Adipose tissue (tissue), 3 donors: Measurements from ENCODE around the gene AWAT1. TPM values are rescaled to one million over a fixed set of nuclear protein-coding genes. Genes with fewer than 3 reads are reported as not detected.
"Not testable (repeated sequence)": the region's sequence is repeated elsewhere in the genome, so short reads cannot be mapped to it uniquely, and the experiment has no call there.

Source experiments
- H3K27ac ChIP-seq: one replicate; pipeline ENCODE4 v1.5.1; 2013; ENCODE audit warnings: low read depth, low read length
- WGBS, 3 donors: extraction: QIAGEN DNeasy Blood & Tissue Kit; methylation state at CpG; one replicate each; pipeline ENCODE4 v1.1.7; 2013; 5-methylcytosine and 5-hydroxymethylcytosine counted together
- polyA plus RNA-seq, 3 donors: library from polyadenylated mRNA; stranded (reverse); fragments of 200-250 nt; gene quantifications; one replicate each; pipeline ENCODE4 v1.2.3, GENCODE V29; 2013
- donor health status: healthy with polysubstance abuse.
- donor health status: Bipolar disorder and iron deficiency.
- donor health status: healthy.

The AWAT1 gene
- polyA plus RNA-seq: not detected

GRCh38 chrX:70234355-70234754, at the start of gene AWAT1:
AWAT1 (plus strand) TSS chrX:70234655; CDS start chrX:70234696, 41 bp downstream.
- WGBS, 3 donors: 65 to 89% (median 79%) methylated on average over 3 of the region's 3 CpGs
- H3K27ac ChIP-seq: no peak within 1 kb of the TSS

DNA sequence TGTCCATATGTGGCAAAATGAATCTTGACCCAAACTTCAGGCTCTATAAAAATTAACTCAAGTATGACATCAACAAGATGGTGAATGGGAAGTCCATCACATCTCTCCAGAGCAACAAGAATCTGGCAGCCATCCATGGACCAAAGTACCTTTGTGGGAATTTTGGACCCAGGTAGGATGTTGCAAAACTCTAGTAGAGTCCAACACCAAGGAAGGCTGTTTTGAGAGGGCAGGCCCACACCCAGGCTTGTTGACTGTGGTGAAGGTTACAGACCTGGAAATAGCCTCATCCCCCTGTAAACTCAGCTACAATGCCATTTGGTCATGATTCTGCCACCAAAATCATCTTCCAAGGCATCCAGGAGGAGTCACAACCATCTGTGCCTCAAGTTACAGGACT, 44.2 kb upstream of the AWAT1 start:
- H3K27ac ChIP-seq: no peak overlapping the region

- WGBS, 3 donors: 10 to 17% (median 10%) methylated on average over 12 of the region's 12 CpGs
- no peak overlapping the region for H3K27ac ChIP-seq
Observed at GRCh38 chrX:70196961-70197720, 37.3 kb upstream of the AWAT1 start.

DNA sequence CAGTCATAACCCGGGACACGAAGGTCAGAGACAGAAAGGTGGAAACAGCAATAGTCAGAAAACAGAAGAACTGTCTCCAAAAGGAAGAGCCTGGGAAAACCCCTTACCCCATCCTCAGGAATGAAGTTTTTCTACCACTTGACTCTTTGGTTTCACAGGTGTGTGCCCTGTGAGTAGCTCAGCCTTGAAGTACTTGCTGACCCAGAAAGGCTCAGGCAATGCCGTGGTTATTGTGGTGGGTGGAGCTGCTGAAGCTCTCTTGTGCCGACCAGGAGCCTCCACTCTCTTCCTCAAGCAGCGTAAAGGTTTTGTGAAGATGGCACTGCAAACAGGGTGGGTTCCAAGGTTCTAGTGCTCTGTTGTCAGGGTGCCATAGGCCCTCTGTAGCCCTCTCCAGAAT, 32.7 kb upstream of the AWAT1 start:
- WGBS, 3 donors: 79 to 93% (median 89%) methylated on average over 5 of the region's 5 CpGs
- no peak overlapping the region for H3K27ac ChIP-seq

DNA sequence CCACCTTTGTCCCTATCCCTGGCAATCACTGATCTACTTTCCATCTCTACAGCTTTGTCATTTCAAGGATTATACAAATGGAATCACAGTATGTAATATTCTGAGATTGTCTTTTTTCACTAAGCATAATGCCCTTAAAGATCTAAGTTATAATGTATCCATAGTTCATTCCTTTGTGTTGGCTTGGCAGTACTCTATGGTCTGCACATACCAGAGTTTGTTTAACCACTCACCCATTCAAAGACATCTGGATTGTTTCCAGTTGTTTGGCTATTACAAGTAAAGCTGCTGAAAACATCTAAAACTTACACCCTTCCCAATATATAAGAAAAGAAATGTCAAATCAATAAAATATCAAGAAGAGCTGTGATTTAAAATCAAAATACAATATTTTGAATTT, 26.0 kb upstream of the AWAT1 start:
- no peak overlapping the region for H3K27ac ChIP-seq

DNA sequence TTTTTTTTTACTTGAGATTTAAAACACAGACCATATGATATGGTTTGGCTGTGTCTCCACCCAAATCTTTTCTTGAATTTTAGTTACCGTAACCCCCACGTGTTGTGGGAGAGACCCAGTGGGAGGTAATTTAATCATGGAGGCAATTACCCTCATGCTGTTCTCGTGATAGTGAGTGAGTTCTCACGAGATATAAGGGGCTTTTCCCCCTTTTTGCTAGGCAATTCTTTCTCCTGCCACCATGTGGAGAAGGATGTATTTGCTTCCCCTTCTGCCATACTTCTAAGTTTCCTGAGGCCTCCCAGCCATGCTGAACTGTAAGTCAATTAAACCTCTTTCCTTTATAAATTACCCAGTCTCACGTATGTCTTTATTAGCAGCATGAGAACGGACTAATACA, 24.9 kb upstream of the AWAT1 start:
- WGBS, 3 donors: 50 to 68% (median 51%) methylated on average over 6 of the region's 6 CpGs
- not testable (repeated sequence) for H3K27ac ChIP-seq

DNA sequence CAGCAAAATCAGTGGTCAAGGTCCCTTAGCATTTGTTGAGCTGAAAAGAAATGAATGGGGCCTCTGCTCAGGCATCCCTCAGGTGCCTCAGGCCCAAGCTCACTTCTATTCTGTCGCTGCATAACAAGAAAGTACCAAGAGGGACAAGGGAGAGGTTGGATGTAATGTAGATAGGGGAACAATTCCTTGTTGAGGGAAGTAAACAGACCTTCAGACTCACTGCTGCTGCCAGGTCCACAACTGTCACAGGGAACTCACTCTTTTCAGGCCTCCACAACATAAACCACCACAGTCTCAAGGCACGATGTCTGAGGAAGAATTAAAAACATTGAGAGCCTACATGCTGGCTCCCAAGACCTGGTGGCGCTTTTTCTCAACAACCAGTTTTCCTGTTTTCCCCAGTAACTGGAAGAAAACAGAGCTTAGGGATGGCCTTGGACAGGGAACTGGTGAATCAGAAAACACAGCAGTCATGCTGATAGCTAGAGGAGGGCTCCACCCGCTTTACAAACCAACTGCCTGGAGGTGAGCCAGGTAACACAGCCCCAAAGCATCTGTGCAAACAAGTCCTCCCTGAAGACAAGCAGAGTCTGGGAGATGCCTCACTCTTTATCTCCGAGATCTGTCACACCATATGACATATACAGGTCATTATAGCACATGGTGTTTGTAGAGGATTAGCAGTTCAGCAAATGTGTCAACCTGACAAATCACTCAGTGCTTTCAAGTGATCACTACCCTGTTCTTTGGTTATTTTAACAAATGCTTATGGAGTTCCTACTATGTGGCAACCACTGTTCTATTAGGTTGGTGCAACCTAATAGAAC, 14.3 kb upstream of the AWAT1 start:
- 61 to 75% (median 64%) methylated on average over 4 to 5 of the region's 5 CpGs for WGBS, 3 donors
- no peak overlapping the region for H3K27ac ChIP-seq

DNA sequence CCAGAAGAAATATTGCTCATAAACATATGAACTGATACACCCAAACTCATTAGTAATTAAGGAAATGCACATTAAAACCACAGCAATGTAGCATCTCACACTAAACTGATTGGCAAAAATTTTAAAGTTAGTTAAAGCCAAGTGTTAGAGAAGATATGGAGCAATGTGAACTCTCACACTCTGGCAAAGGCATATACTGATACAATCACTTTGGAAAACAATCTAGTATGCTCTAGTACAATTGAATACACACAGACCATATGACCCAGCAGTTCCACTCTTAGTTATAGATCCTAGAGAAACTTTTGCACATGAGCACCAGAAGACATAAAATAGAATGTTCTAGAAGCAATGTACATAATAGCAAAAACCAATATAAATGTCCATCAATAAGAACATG, 8.4 kb upstream of the AWAT1 start:
- H3K27ac ChIP-seq: no peak overlapping the region

DNA sequence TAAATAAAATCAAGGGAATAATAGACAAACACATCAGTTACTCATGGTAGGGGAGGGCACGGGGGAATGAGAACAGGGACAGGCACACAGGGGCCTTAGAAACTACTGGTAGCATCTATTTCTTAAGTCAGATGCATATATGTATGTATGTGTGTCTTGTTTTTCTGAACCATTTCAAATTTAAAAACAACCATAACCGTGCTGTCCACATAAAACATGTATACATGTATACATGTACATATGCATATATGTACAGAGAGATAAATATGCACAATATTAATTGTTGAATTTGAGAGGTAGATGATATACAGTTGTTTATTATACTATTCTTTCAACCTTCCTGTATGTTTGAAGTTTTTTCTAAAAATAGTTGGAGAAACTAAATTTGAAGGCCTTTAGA, 7.8 kb upstream of the AWAT1 start:
- 78 to 85% (median 85%) methylated on average over 2 of the region's 2 CpGs for WGBS, 3 donors
- no peak overlapping the region for H3K27ac ChIP-seq

DNA sequence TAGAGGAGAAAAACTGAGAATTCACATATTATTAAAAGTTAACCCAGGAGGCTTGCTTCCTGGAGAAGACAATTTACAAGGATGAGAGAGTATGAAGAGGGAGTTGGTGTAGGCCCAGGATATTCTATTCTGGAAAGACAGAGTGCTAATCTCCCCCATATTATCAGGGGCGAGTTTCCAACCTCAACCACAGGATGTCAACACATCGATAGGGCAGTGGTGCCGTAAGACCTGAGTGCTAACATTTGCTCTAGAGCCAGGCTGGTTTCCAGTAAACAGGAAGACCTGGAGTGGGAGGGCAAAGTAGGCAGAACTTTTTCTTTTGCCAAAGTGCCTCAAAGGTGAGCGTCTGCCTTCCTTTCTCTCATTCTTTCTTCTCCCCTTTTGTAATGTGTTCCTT, 2.8 kb upstream of the AWAT1 start:
- H3K27ac ChIP-seq: no peak overlapping the region
- WGBS, 3 donors: 42 to 60% (median 51%) methylated on average over 4 of the region's 4 CpGs

- 89 to 97% (median 93%) methylated on average over 1 of the region's 1 CpG for WGBS, 3 donors
- no peak overlapping the region for H3K27ac ChIP-seq
Observed at GRCh38 chrX:70240751-70241150, 6.3 kb downstream of the AWAT1 start.

DNA sequence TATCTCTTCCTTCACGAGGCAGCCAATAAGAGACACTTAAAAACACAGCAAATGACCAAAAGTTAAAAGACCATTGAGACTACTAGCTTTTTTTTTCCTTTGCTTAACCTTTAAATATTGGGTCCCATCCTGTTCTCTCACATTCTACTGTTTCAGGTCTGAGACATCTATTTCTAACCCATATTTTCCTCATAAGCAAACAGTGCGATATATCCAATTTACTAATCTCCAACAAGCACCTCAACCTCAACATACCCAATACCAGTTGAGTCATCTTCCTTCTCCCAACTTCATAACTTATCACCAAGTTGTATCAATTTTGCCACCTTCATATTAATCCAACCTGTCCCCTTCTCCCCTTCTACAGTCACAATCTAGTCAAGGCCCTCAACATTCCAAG, 7.0 kb downstream of the AWAT1 start:
- no peak overlapping the region for H3K27ac ChIP-seq
- WGBS, 3 donors: 74 to 96% (median 95%) methylated on average over 2 of the region's 2 CpGs

DNA sequence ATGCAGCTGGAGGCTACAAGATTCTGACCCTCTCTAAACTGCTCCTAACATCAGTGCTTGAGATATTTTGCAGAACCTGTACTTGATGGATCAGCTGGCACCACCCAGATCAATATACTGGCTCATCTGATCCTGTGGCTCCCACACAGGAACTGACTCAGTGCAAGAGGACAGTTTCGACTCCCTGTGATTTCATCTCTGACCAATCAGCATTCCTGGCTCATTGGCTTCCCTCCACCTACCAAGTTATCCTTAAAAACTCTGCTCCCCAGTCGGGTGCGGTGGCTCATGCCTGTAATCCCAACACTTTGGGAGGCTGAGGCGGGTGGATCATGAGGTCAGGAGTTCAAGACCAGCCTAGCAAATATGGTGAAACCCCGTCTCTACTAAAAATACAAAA, 9.1 kb downstream of the AWAT1 start:
- not testable (repeated sequence) for H3K27ac ChIP-seq
- 67 to 81% (median 78%) methylated on average over 5 of the region's 5 CpGs for WGBS, 3 donors

- WGBS, 3 donors: 61 to 74% (median 70%) methylated on average over 6 of the region's 6 CpGs
Observed at GRCh38 chrX:70244881-70245280, 10.4 kb downstream of the AWAT1 start.

DNA sequence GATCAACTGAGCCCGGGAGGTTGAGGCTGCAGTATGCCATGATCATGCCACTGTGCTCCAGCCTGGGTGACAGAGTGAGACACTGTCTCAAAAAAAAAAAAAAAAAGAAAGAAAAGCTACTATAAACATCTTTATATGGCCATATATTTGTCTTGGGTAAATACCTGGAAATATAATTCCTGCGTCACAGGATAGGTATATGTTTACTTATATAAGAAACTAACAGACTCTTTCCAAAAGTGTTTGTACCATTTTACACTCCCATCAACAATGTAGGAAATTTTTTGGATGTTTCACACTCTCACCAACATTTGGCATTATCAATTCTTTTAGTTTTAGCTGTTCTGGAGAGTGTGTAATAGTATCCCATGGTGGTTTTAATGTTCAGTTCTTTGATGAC, 12.8 kb downstream of the AWAT1 start:
- 83 to 95% (median 88%) methylated on average over 2 of the region's 2 CpGs for WGBS, 3 donors
- no peak overlapping the region for H3K27ac ChIP-seq

More at GRCh38 chrX:70244881-70245280, 10.4 kb downstream of the AWAT1 start:
- H3K27ac ChIP-seq: no peak overlapping the region

DNA sequence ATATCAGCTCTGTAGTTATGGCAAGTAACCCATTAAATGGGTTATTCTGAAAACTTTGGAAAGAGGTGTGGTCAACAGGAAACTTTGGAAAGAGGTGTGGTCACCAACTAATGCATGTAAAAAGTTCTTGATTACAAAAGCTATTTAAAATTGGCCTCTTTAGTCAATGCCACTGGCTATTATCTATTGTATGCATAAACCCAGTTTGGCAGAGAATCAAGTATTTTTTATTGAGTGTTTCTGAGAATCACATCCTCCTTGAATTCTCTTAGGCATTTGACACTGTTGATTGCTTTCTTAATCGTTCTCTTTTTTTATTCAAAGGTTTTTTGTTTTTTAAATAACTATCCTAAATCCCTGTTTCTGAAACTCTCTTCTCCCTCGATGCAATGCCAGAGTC, 18.0 kb downstream of the AWAT1 start:
- H3K27ac ChIP-seq: no peak overlapping the region
- WGBS, 3 donors: 53 to 71% (median 61%) methylated on average over 2 of the region's 2 CpGs

DNA sequence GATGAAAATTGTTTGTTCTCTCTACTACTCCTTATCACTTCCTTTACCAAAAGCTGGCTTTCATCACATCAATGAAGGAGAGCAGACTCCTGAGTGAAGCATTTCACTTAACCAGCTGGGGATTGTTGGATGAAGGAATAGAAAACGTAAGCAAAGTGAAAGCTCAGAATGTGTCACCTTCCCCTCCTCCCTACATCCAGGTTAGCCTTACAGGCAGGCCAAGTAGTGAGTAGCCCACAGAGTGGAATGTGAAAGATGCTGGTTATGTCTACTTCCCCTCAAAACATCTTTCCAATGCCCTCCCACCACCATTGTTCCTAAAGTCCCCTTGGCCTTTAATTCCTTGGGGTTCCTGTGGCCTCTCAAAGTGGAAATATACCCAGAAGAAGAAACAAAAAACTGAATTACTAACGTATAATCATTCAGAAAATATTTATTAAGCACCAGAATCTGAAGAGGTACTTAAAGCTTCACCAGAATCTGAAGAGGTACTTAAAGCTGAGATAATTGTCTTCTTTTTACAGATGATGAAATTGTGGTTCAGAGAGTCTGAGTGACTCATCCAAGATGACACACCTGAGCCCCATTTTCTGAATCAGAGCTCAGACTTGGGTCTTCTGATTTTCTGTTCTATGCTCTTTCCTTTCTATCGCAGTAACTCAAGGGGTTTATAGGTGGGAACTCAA, 19.1 kb downstream of the AWAT1 start:
- no peak overlapping the region for H3K27ac ChIP-seq
- 74 to 89% (median 83%) methylated on average over 3 of the region's 3 CpGs for WGBS, 3 donors

GRCh38 chrX:70254063-70254400, 19.6 kb downstream of the AWAT1 start:
- whole genome bisulfite sequencing, 3 donors: 69 to 79% (median 74%) methylated on average over 1 of the region's 1 CpG
- no peak overlapping the region for H3K27ac ChIP-seq

DNA sequence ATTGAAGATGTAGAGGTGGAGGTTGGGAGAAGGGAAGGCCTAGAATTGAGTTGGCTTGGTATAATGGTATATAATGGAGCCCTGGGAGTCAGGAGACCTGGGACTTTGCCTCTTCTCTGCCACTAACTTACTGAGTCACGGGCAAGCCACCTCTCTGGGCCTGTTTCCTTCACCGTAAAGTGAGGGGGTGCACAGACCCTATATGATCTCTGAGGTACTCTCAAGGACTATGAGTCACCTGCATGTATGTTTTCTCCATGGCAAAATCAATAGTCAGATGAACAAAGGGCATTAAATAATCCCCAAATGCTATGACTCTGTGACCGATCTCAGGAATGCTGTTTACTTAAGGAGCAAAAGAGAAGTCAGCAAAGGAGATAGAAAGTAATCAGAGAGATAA, 20.5 kb downstream of the AWAT1 start:
- H3K27ac ChIP-seq: no peak overlapping the region
- 78 to 98% (median 88%) methylated on average over 3 of the region's 3 CpGs for WGBS, 3 donors
